ENCODE measurements around the gene SCFD2.

- TF ChIP-seq POLR2A (IDR thresholded peaks at IDR 0.05; ENCODE audit: low read length) (no peak), MAZ (IDR thresholded peaks at IDR 0.05; ENCODE audit: borderline replicate concordance, low read depth, low read length) (no peak), KDM1A (IDR thresholded peaks at IDR 0.05; ENCODE audit: low read depth) (no peak), FOSL2 (IDR thresholded peaks at IDR 0.05) (no peak), FOSL2 (CRISPR knock-in tag; IDR thresholded peaks at IDR 0.05) (no peak), NFE2L2 (conservative IDR thresholded peaks at IDR 0.05; ENCODE audit: low read length) (no peak)
- TF ChIP-seq, protein P1, sequence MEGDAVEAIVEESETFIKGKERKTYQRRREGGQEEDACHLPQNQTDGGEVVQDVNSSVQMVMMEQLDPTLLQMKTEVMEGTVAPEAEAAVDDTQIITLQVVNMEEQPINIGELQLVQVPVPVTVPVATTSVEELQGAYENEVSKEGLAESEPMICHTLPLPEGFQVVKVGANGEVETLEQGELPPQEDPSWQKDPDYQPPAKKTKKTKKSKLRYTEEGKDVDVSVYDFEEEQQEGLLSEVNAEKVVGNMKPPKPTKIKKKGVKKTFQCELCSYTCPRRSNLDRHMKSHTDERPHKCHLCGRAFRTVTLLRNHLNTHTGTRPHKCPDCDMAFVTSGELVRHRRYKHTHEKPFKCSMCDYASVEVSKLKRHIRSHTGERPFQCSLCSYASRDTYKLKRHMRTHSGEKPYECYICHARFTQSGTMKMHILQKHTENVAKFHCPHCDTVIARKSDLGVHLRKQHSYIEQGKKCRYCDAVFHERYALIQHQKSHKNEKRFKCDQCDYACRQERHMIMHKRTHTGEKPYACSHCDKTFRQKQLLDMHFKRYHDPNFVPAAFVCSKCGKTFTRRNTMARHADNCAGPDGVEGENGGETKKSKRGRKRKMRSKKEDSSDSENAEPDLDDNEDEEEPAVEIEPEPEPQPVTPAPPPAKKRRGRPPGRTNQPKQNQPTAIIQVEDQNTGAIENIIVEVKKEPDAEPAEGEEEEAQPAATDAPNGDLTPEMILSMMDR (IDR thresholded peaks at IDR 0.05) = no peak
These were observed 401.9 kb downstream of the SCFD2 start for GRCh38 chr4:52964011-52964410.
